IMR-90 (cell line): ENCODE data around the gene TICAM2. TPM values are rescaled to one million over a fixed set of nuclear protein-coding genes. Genes with fewer than 3 reads are reported as not detected.

Experiments
- ATAC-seq: fragments of 200-7000 bp; cut with Tn5 transposase; 2 replicates; pipeline ENCODE4 v1.9.1; 2020; ENCODE audit warnings: low read depth, mild to moderate bottlenecking, moderate library complexity
- BruUV-seq: library from RNA; stranded (reverse); fragments of 400-500 nt; replicated peaks from 2 replicates; lab custom pipeline; 2021; lab: Mats Ljungman, UMichigan
- CTCF ChIA-PET: fragments of 300-600 bp; formaldehyde crosslinking; extraction: SDS; loops from one replicate; lab custom pipeline; 2021; ENCODE audit warnings: antibody characterized with exemption; lab: Yijun Ruan, JAX
- POLR2A ChIA-PET: fragments of 300-600 bp; sonication (Branson Sonifier 250); formaldehyde crosslinking; loops from one replicate; lab custom pipeline; 2022; ENCODE audit warnings: antibody characterized with exemption; ENCODE audit not compliant: unreplicated experiment; lab: Charles Lee
- DNase-seq: peaks from one replicate; pipeline ENCODE4 v3.0.0; 2013
- H2AFZ ChIP-seq: replicated peaks from 2 replicates; pipeline ENCODE3; 2013; ENCODE audit warnings: low read length, mild to moderate bottlenecking; ENCODE audit not compliant: poor library complexity
- H2AK5ac ChIP-seq: 2 replicates; pipeline ENCODE4 v1.6.1; 2013; ENCODE audit warnings: low read depth, low read length, inconsistent platforms
- H2AK9ac ChIP-seq: replicated peaks from 2 replicates; pipeline ENCODE3; 2013; ENCODE audit warnings: mild to moderate bottlenecking, low read depth, low read length, moderate library complexity; ENCODE audit not compliant: poor library complexity
- H2BK120ac ChIP-seq: 2 replicates; pipeline ENCODE4 v1.6.1; 2013; ENCODE audit warnings: low read depth, low read length, inconsistent platforms
- H2BK15ac ChIP-seq: 3 replicates; pipeline ENCODE4 v1.6.1; 2013; ENCODE audit warnings: low read depth, low read length, inconsistent platforms
- H2BK20ac ChIP-seq: 2 replicates; pipeline ENCODE4 v1.6.1; 2013; ENCODE audit warnings: low read depth, mild to moderate bottlenecking, inconsistent platforms, low read length, moderate library complexity
- H2BK5ac ChIP-seq: 2 replicates; pipeline ENCODE4 v1.6.1; 2013; ENCODE audit warnings: mild to moderate bottlenecking, low read depth, low read length, inconsistent platforms; ENCODE audit not compliant: poor library complexity, severe bottlenecking
- H3K14ac ChIP-seq: replicated peaks from 2 replicates; pipeline ENCODE4 v1.6.1; 2013; ENCODE audit warnings: low read depth, low read length, inconsistent platforms
- H3K18ac ChIP-seq: 2 replicates; pipeline ENCODE4 v1.6.1; 2013; ENCODE audit warnings: low read depth, low read length, control low read depth
- H3K23ac ChIP-seq: 2 replicates; pipeline ENCODE4 v1.6.1; 2013; ENCODE audit warnings: low read depth, low read length, inconsistent platforms
- H3K27ac ChIP-seq: 2 replicates; pipeline ENCODE4 v1.5.1; 2013; ENCODE audit warnings: mild to moderate bottlenecking, control low read depth, low read length; ENCODE audit not compliant: insufficient read depth
- H3K27me3 ChIP-seq: 2 replicates; pipeline ENCODE4 v1.6.1; 2013; ENCODE audit warnings: low read length; ENCODE audit not compliant: control insufficient read depth, insufficient read depth
- H3K36me3 ChIP-seq: 2 replicates; pipeline ENCODE4 v1.6.1; 2013; ENCODE audit warnings: low read length, mixed read lengths; ENCODE audit not compliant: control insufficient read depth, insufficient read depth
- H3K4ac ChIP-seq: 2 replicates; pipeline ENCODE4 v1.6.1; 2013; ENCODE audit warnings: low read depth, low read length, inconsistent platforms
- H3K4me1 ChIP-seq: 2 replicates; pipeline ENCODE4 v1.6.1; 2013; ENCODE audit warnings: low read length, mixed read lengths; ENCODE audit not compliant: control insufficient read depth, insufficient read depth
- H3K4me2 ChIP-seq: 2 replicates; pipeline ENCODE4 v1.6.1; 2013; ENCODE audit warnings: low read depth, mild to moderate bottlenecking, control low read depth, low read length, moderate library complexity
- H3K4me3 ChIP-seq: 2 replicates; pipeline ENCODE4 v1.5.1; 2013; ENCODE audit warnings: low read depth, mild to moderate bottlenecking, control low read depth, low read length, moderate library complexity; ENCODE audit not compliant: insufficient read depth
- H3K56ac ChIP-seq: 2 replicates; pipeline ENCODE4 v1.6.1; 2013; ENCODE audit warnings: low read length, inconsistent platforms; ENCODE audit not compliant: insufficient read depth; ENCODE audit errors: extremely low read depth
- H3K79me1 ChIP-seq, 2 experiments: 2 replicates each; pipeline ENCODE4 v1.6.1; 2013; ENCODE audit warnings: low read length in 2 of 2, inconsistent platforms in 1 of 2, low read depth in 1 of 2
- H3K9ac ChIP-seq: 2 replicates; pipeline ENCODE4 v1.6.1; 2013; ENCODE audit warnings: low read depth, low read length, control low read depth
- H3K9me1 ChIP-seq: 2 replicates; pipeline ENCODE4 v1.6.1; 2013; ENCODE audit warnings: low read length, inconsistent platforms; ENCODE audit not compliant: insufficient read depth
- H3K9me3 ChIP-seq: 2 replicates; pipeline ENCODE4 v1.6.1; 2013; ENCODE audit warnings: low read length; ENCODE audit not compliant: control insufficient read depth, insufficient read depth
- H4K20me1 ChIP-seq: 2 replicates; pipeline ENCODE4 v1.6.1; 2013; ENCODE audit warnings: low read length, inconsistent platforms; ENCODE audit not compliant: insufficient read depth
- H4K5ac ChIP-seq: 2 replicates; pipeline ENCODE4 v1.6.1; 2013; ENCODE audit warnings: mild to moderate bottlenecking, low read depth, low read length, control low read depth
- H4K8ac ChIP-seq, 2 experiments: 2 replicates each; pipeline ENCODE4 v1.6.1; 2013; ENCODE audit warnings: low read depth in 2 of 2, low read length in 2 of 2, control low read depth in 1 of 2, inconsistent platforms in 1 of 2
- H4K91ac ChIP-seq: 2 replicates; pipeline ENCODE4 v1.6.1; 2013; ENCODE audit warnings: low read depth, low read length, inconsistent platforms; ENCODE audit not compliant: insufficient read depth
- MAFK ChIP-seq: IDR thresholded peaks from 2 replicates; pipeline ENCODE4 v1.6.1; 2012; ENCODE audit warnings: low read depth, low read length, improper control_type of control experiment
- NFE2L2 ChIP-seq: fragments of 150-350 bp; IDR thresholded peaks from 2 replicates; pipeline ENCODE4 v1.6.1; 2016; ENCODE audit warnings: low read depth, mild to moderate bottlenecking, low read length
- RCOR1 ChIP-seq: IDR thresholded peaks from 2 replicates; pipeline ENCODE4 v1.6.1; 2012; ENCODE audit warnings: mild to moderate bottlenecking, low read length, improper control_type of control experiment; ENCODE audit not compliant: insufficient replicate concordance
- dilution Hi-C: fragments of 300-500 bp; cut with HindIII; formaldehyde crosslinking; loops from one replicate; pipeline ENCODE4 v1.14.3; 2018; ENCODE audit warnings: low sequenced_read_pairs; ENCODE audit not compliant: unreplicated experiment
- in situ Hi-C: fragments of 300-500 bp; cut with MboI; formaldehyde crosslinking; loops from 3 replicates; pipeline ENCODE4 v1.14.3; 2019; ENCODE audit warnings: low sequenced_read_pairs, inconsistent platforms, mixed read lengths
- intact Hi-C: fragments of 100-400 bp; cut with micrococcal nuclease; formaldehyde crosslinking; loops from 2 replicates; pipeline ENCODE4 v1.10.0; 2022
- polyA plus RNA-seq, 3 experiments: library from polyadenylated mRNA; depleted of rRNA; stranded (reverse); fragments of >200 nt; gene quantifications; 2 replicates each; pipeline ENCODE4 v1.2.3, GENCODE V29; 2012; ENCODE audit warnings: low replicate concordance in 1 of 3
- total RNA-seq: library from RNA; depleted of rRNA; stranded (reverse); fragments of >200 nt; gene quantifications from 2 replicates; pipeline ENCODE4 v1.2.3, GENCODE V29; 2012
- TF ChIP-seq, protein P1 (sequence below): fragments of 150-350 bp; IDR thresholded peaks from 2 replicates; pipeline ENCODE4 v1.6.1; 2017; ENCODE audit warnings: mild to moderate bottlenecking, antibody characterized with exemption, low read length, low read depth

The TICAM2 gene
- total and polyA plus RNA-seq, 2 of the 4 experiments (the other 2 are of a cell fraction), result 2.9 to 4.3 TPM

DNA sequence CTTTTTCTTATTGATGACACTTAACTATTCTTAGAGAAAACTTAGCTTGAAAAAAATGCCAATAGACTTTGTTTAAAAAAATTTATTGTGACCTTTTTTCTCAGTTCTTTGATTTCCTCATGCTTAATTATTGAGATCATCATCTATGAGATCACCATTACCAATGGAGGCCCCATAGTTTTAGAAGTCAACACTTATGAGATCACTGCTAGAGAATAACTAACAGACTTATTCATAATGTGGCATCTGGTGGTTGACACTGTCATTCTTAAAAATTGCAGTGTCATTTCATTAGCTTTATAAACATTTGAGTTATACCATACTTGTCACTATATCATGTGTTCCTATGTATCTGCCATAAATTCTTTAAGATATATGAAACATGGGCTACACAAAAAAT is 42.8 kb downstream of the TICAM2 start:
- intact Hi-C loops, result no loop called here
- H2BK120ac ChIP-seq, result peak overlapping the region; percentile 88
- no peak overlapping the region for H4K8ac ChIP-seq
- no peak overlapping the region for H2AFZ ChIP-seq
- no peak overlapping the region for H2AK5ac ChIP-seq
- H4K20me1 ChIP-seq, result no peaks in the 10 kb centered on the region
- H3K18ac ChIP-seq, result no peak overlapping the region; the same call in 1 of the 2 replicates
- in situ Hi-C loops, result no loop called here
- H2BK20ac ChIP-seq, result peak overlapping the region; percentile 76; the same call in 1 of the 2 replicates
- POLR2A ChIA-PET, result no interaction called here
- peak; percentile 82 for DNase-seq
- CTCF ChIA-PET, result interaction anchor here (1.0 kb wide), 1 partner anchor 14 kb away, joined by 3 read pairs; no protein-coding TSS in a partner anchor
- no TSS peak for BruUV-seq
- H3K9ac ChIP-seq, result no peak overlapping the region
- H3K36me3 ChIP-seq, result no peaks in the 10 kb centered on the region
- no peak overlapping the region for H2AK9ac ChIP-seq
- peak overlapping the region; percentile 80 for H2BK5ac ChIP-seq
- peaks cover 7% of the 10 kb centered on the region for H3K9me1 ChIP-seq
- H3K14ac ChIP-seq, result peak overlapping the region; percentile 79; the same call in 1 of the 2 replicates
- H3K56ac ChIP-seq, result no peak overlapping the region
- TF ChIP-seq RCOR1 (no peak), NFE2L2 (peak; percentile 74), MAFK (peak; percentile 48; the same call in 1 of the 2 replicates)
- TF ChIP-seq, protein P1, sequence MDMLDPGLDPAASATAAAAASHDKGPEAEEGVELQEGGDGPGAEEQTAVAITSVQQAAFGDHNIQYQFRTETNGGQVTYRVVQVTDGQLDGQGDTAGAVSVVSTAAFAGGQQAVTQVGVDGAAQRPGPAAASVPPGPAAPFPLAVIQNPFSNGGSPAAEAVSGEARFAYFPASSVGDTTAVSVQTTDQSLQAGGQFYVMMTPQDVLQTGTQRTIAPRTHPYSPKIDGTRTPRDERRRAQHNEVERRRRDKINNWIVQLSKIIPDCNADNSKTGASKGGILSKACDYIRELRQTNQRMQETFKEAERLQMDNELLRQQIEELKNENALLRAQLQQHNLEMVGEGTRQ, result no peak
- peak; percentile 68; the same call in 1 of the 2 replicates for ATAC-seq
- no peaks in the 10 kb centered on the region for H3K27me3 ChIP-seq
- H3K79me1 ChIP-seq, result no peaks in the 10 kb centered on the region
- no peak overlapping the region for H4K5ac ChIP-seq
- no peak overlapping the region for H3K4me2 ChIP-seq
- H3K23ac ChIP-seq, result 0 out of 2 replicates have a peak overlapping the region, but pooled peaks have one; percentile 66
- no peaks in the 10 kb centered on the region for H3K9me3 ChIP-seq
- H3K4me1 ChIP-seq, result peaks cover 9% of the 10 kb centered on the region
- H3K4me3 ChIP-seq, result no peak overlapping the region
- dilution Hi-C loops, result no loop called here
- H4K91ac ChIP-seq, result no peak overlapping the region
- H3K4ac ChIP-seq, result peak overlapping the region; percentile 76
- H2BK15ac ChIP-seq, result no peak overlapping the region
- H3K27ac ChIP-seq, result no peak overlapping the region
